Activated naive CD8-positive, alpha-beta T cell treated with anti-CD3 and anti-CD28 coated beads, Interleukin-2, amount 10 ng/mL, durations not matched to agents 7 days and 5 days (primary cell): ENCODE measurements around the gene NCOA5. TPM values are rescaled to one million over a fixed set of nuclear protein-coding genes. Genes with fewer than 3 reads are reported as not detected.

Experiments used
- ATAC-seq: fragments of 150-1000 bp; cut with Tn5 transposase; one replicate; pipeline ENCODE4 v1.10.0; 2021; ENCODE audit warnings: low read depth, moderate library complexity
- POLR2A ChIA-PET: fragments of 350-600 bp; sonication (Branson Sonifier 250); formaldehyde crosslinking; loops from one replicate; lab custom pipeline; 2021; ENCODE audit warnings: antibody characterized with exemption; lab: Charles Lee
- DNase-seq: peaks from one replicate; pipeline ENCODE4 v3.0.0; 2021
- H3K27ac Mint-ChIP-seq: one replicate; pipeline ENCODE4 v1.8.0; 2022; ENCODE audit warnings: mild to moderate bottlenecking, mixed read lengths
- H3K27me3 Mint-ChIP-seq: one replicate; pipeline ENCODE4 v1.8.0; 2022; ENCODE audit warnings: mild to moderate bottlenecking, moderate library complexity, mixed read lengths
- H3K36me3 Mint-ChIP-seq: one replicate; pipeline ENCODE4 v1.8.0; 2021; ENCODE audit warnings: mild to moderate bottlenecking, mixed read lengths
- H3K4me1 Mint-ChIP-seq: one replicate; pipeline ENCODE4 v1.8.0; 2021; ENCODE audit warnings: mixed read lengths
- H3K4me3 Mint-ChIP-seq: one replicate; pipeline ENCODE4 v1.8.0; 2022; ENCODE audit warnings: mild to moderate bottlenecking, moderate library complexity, mixed read lengths
- H3K9me3 Mint-ChIP-seq: one replicate; pipeline ENCODE4 v1.8.0; 2021; ENCODE audit warnings: mixed read lengths
- total RNA-seq, 2 experiments: library from RNA; stranded (reverse); gene quantifications; one replicate each; pipeline ENCODE4 v1.2.3, GENCODE V29; 2021

Gene NCOA5
- total RNA-seq, 2 experiments from 2014 or later = 27.8 to 32.8 TPM

DNA sequence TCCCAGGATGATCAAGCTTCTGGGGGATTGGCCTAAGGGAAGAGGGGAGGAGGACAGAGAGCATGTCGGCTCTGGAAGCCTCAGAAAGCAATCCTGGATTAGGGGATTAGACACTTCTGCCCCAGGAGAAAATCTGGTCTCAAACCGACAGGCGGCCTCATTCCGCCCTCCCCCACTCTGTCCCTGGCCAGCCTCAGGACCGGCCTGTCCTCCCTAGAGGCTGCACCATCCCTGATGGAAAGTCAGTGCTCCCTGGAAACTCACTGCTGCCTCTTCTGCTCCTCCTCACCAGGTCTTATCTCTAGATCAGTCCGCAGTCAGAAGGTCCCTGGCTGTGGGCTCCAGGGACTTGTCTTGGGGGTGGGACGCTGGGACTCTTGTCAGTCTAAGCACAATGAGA is 61.7 kb downstream of the NCOA5 start:
- POLR2A ChIA-PET = no interaction called here
- H3K27me3 Mint-ChIP-seq = peaks cover 51% of the 10 kb centered on the region
- H3K27ac Mint-ChIP-seq = no peak overlapping the region
- ATAC-seq (no peak), DNase-seq (no peak)
- H3K9me3 Mint-ChIP-seq = no peaks in the 10 kb centered on the region
- no peak overlapping the region for H3K4me3 Mint-ChIP-seq
- H3K36me3 Mint-ChIP-seq = no peaks in the 10 kb centered on the region
- H3K4me1 Mint-ChIP-seq = peaks cover 5% of the 10 kb centered on the region

DNA sequence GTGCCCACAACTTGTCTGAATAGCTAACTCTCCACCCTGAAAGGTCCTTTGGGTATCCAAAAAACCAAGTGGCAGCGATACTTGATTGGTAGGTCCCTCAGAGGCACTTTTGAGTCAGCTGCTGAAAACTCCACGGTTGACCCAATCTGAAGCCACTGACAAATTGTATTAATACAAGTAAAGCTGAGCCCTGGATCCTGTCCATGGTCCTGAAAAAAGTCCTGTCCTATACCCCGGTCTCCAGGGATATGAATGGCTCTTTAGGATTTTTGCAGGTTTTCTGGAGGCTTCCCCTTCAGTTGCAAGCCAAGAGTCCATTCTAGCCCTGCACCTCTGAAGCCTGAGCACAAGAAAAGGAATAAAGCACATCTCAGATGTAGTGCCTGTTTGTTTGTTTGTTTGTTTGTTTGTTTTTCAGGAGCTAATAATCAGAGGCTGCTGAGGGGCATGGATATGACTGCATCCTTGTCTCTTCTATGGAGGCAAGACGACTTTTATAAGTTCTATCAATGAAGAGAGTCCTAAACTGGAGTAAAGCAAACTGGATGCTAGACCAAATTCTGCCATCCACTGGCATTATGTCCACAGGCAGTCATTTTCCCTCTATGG is 62.4 kb downstream of the NCOA5 start:
- Mint-ChIP-seq H3K36me3 (no peaks in the 10 kb centered on the region), H3K4me1 (peaks cover 9% of the 10 kb centered on the region), H3K27me3 (peaks cover 43% of the 10 kb centered on the region), H3K4me3 (no peak overlapping the region), H3K27ac (no peak overlapping the region), H3K9me3 (no peaks in the 10 kb centered on the region)
- ATAC-seq = no peak
- DNase-seq = no peak
- POLR2A ChIA-PET = no interaction called here

DNA sequence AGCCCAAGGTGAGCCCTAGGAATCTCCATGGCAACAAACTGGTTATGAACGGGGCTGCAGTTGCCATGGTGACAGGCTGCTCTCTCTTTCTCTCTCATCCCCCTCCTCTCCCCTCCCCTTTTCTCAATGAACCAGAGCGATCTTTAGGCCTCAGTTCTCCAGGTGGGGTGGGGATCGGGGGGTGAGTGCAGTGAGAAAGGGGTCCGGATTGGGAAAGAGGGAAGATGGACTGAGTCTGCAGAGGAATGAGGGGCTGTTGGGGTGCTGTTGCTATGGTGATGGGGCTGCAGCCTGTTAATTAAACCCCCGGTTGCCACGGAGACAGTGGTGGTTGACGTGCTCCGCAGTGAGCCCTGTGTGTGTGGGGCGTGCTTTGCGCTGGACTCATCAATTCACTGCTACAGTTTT is 64.4 kb downstream of the NCOA5 start:
- POLR2A ChIA-PET = no interaction called here
- peaks cover 43% of the 10 kb centered on the region for H3K27me3 Mint-ChIP-seq
- no peak overlapping the region for H3K27ac Mint-ChIP-seq
- H3K4me1 Mint-ChIP-seq = peaks cover 20% of the 10 kb centered on the region
- no peak for DNase-seq
- no peaks in the 10 kb centered on the region for H3K9me3 Mint-ChIP-seq
- H3K36me3 Mint-ChIP-seq = no peaks in the 10 kb centered on the region
- no peak for ATAC-seq
- no peak overlapping the region for H3K4me3 Mint-ChIP-seq

DNA sequence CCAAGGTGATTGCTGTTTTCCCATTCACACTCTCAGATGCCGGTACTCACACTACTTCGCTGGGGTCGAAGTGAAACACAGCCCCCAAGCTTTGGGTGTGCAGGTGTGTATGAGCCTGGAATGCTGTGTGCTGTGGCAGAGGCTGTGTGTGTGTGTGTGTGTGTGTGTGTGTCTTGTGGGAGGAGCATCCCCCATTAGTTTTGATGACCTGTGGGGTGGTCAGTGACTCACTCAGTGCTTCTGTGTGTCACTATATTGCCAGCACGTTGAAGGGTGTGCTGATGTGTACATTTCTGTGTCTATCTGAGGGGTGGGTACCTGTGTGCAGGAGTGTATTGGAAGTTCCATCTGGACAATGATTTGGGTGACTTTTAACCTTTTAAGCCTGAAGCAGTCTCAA is 65.8 kb downstream of the NCOA5 start:
- Mint-ChIP-seq H3K27me3 (peaks cover 36% of the 10 kb centered on the region), H3K4me3 (no peak overlapping the region), H3K4me1 (peaks cover 20% of the 10 kb centered on the region), H3K9me3 (no peaks in the 10 kb centered on the region), H3K27ac (no peak overlapping the region), H3K36me3 (no peaks in the 10 kb centered on the region)
- POLR2A ChIA-PET = no interaction called here
- ATAC-seq (no peak), DNase-seq (no peak)

DNA sequence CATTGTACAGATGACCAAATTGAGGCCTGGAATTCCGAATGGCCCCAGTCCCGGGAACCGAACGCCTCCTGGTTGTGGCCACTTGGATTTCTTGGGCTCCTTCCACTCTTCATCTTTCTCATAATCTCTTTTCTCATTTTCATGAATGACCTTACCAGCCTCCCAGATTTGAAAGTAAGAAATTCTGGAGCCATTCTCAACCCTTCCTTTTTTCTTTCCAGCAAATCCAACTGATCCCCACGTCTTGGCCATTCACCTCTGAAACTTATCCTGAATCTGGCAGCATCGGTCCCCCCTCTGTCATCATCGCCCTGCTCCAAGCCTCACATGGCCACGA is 66.6 kb downstream of the NCOA5 start:
- DNase-seq = no peak
- no peaks in the 10 kb centered on the region for H3K9me3 Mint-ChIP-seq
- peaks cover 34% of the 10 kb centered on the region for H3K27me3 Mint-ChIP-seq
- H3K36me3 Mint-ChIP-seq = no peaks in the 10 kb centered on the region
- H3K4me3 Mint-ChIP-seq = peak overlapping the region; percentile 47
- H3K4me1 Mint-ChIP-seq = peaks cover 20% of the 10 kb centered on the region
- POLR2A ChIA-PET = interaction anchor here (1.4 kb wide), 2 partner anchors 18 to 152 kb away, joined by 3 to 5 read pairs; no protein-coding TSS in a partner anchor
- no peak overlapping the region for H3K27ac Mint-ChIP-seq
- no peak for ATAC-seq

DNA sequence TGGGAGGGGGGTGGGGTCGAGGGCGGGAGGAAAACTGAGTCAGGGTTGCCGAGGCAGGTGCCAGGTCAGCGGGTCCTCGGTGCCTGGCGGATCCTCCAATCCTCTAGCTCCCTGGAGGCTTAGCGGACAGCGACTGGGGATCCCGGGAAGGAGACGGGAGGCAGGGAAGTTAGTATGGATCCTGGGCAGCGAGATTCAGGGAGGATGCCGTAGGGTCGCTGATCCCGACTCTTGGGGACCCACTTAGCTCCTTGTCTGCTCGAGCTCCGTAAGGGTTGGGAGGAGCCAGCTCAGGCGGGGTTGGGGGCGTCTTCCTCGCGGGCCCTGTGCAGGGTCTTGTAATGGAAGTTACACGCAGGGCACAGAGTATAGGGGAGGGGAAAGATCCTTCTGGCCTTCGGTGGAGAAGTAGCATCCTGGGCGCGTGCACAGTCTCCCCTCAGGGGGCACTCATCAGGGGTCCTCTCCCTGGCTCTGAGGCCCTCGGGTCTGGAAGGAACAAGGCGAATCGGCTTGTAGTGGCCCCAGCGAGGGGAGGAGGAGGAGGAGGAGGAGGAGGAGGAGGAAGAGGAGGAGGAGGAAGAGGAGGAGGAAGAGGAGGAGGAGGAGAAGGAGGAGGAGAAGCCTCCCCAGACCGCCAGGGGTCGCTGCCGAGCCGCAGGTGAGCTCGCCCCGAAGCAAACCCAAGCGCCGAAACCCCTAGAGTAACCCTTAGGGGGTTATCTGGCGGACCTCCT is 67.2 kb downstream of the NCOA5 start:
- H3K36me3 Mint-ChIP-seq = no peaks in the 10 kb centered on the region
- POLR2A ChIA-PET = interaction anchor here (0.5 to 1.4 kb wide), 3 partner anchors 17 to 153 kb away, joined by 3 to 5 read pairs (median 4); no protein-coding TSS in a partner anchor
- ATAC-seq = peak; percentile 57
- H3K9me3 Mint-ChIP-seq = no peaks in the 10 kb centered on the region
- peak overlapping the region; percentile 86 for H3K4me3 Mint-ChIP-seq
- peaks cover 29% of the 10 kb centered on the region for H3K27me3 Mint-ChIP-seq
- peaks cover 20% of the 10 kb centered on the region for H3K4me1 Mint-ChIP-seq
- H3K27ac Mint-ChIP-seq = no peak overlapping the region
- peak; percentile 88 for DNase-seq

DNA sequence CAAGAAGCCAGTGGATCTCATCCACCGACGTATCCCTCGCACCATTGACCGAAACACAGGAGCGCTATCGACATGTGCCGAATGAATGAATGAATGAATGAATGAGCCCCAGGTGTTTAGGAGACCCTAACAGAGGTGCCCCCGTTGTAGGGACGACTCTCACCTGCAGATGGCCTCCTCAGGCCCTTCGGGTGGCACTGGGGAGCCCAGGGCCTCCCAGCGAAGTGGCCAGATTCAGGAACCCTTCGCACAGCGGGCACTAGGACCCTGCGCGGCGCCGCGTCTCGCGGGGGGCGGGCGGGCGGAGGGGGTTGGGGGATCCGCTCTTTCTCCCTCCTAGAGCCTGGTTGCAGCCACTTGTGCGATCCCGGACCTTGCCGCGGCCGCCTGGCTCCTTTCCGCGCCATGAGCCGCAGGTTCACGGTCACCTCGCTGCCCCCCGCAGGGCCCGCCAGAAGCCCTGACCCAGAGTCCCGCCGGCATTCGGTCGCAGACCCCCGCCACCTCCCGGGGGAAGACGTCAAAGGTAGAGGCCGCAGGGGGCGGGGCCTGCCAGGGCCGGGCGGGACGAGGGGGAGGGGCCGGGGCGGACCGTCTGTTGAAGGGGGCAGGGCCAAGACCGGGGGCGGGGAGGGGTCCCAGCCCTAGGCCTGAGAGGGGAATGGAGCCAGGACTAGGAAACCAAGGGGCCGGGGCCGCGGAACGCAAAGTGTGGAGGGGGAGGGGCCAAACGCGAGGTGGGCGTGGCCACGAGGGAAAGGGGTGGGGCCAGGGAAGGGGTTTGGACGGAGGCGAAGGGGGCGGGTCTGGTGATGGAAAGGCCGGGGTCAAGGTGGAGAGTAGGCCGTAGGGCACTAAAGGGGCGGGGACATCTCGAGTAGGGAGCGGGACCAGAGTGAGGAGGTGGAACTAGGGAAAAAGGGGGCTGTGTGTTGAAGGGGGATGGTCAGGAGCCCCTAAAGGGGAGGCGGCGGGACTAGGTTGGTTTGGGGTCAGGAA is 68.1 kb downstream of the NCOA5 start:
- ATAC-seq (peak; percentile 58), DNase-seq (peak; percentile 70)
- Mint-ChIP-seq H3K36me3 (no peaks in the 10 kb centered on the region), H3K4me3 (peak overlapping the region; percentile 86), H3K9me3 (no peaks in the 10 kb centered on the region), H3K4me1 (peaks cover 24% of the 10 kb centered on the region), H3K27me3 (peaks cover 28% of the 10 kb centered on the region), H3K27ac (peak overlapping the region; percentile 56)
- POLR2A ChIA-PET = interaction anchor here (0.5 to 1.4 kb wide), 3 partner anchors 16 to 154 kb away, joined by 3 to 5 read pairs (median 4); no protein-coding TSS in a partner anchor

DNA sequence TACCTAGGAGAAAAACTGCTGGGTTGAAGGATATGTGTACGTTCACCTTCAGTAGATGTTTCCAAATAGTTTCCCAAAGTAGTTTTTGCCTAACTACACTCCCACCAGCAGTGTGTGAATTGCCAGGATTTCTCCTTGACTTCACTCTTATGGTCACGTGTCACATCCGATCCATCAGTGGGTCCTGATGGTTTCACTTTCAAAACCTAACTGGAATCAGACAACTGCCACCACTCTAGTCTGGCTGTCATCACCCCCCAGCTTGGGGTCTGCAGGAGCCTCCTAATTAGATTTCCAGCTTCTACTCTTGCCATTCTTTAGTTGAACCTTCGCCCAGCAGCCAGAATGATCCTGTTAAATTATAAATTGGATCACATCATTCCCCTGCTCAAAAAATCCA is 69.2 kb downstream of the NCOA5 start:
- DNase-seq = no peak
- peaks cover 24% of the 10 kb centered on the region for H3K4me1 Mint-ChIP-seq
- no peaks in the 10 kb centered on the region for H3K36me3 Mint-ChIP-seq
- H3K27me3 Mint-ChIP-seq = peaks cover 28% of the 10 kb centered on the region
- no peak for ATAC-seq
- peak overlapping the region; percentile 31 for H3K4me3 Mint-ChIP-seq
- no peaks in the 10 kb centered on the region for H3K9me3 Mint-ChIP-seq
- no peak overlapping the region for H3K27ac Mint-ChIP-seq
- POLR2A ChIA-PET = no interaction called here

DNA sequence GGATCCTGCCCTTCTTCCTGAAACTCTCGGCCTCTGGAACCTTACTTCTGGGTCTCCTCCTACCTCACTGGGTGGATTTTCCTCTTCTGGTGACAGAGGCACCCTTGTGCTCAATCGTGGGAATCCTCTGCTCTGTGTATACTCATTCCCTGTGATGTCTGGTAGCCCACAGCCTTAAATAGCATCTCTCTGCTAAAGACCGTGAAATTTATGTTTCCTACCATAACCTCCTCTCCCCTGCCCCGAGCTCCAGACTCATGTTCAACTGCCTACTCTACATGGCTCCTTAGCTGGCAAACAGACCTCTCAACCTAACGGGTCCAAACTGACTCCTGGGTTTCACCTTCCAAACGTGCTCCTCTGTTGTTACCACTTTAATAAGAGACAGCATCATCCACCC is 71.2 kb downstream of the NCOA5 start:
- no peaks in the 10 kb centered on the region for H3K9me3 Mint-ChIP-seq
- H3K4me1 Mint-ChIP-seq = peaks cover 29% of the 10 kb centered on the region
- POLR2A ChIA-PET = no interaction called here
- DNase-seq (no peak), ATAC-seq (no peak)
- peaks cover 28% of the 10 kb centered on the region for H3K27me3 Mint-ChIP-seq
- no peak overlapping the region for H3K4me3 Mint-ChIP-seq
- H3K27ac Mint-ChIP-seq = no peak overlapping the region
- H3K36me3 Mint-ChIP-seq = no peaks in the 10 kb centered on the region

DNA sequence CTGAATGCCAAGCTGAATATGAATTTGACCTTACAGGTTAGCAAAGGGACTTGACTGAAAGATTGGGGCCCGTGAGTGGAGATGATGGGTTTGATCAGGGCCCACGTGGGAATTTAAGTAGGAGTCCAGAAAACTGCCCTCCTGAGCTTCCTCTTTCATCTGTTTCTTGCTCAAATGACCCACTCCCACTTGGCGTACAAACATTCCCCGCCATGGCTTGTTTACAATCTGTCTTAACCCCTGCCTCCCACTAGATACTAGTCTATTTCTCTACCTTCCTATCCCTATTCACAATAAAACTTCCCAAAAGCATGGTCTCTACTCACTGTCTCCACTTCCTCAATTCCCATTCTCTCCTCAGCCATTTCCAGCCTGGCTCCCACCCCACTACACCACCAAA is 71.7 kb downstream of the NCOA5 start:
- no peak for DNase-seq
- no peak overlapping the region for H3K27ac Mint-ChIP-seq
- H3K36me3 Mint-ChIP-seq = no peaks in the 10 kb centered on the region
- POLR2A ChIA-PET = no interaction called here
- H3K4me3 Mint-ChIP-seq = no peak overlapping the region
- peaks cover 25% of the 10 kb centered on the region for H3K4me1 Mint-ChIP-seq
- H3K9me3 Mint-ChIP-seq = no peaks in the 10 kb centered on the region
- H3K27me3 Mint-ChIP-seq = peaks cover 24% of the 10 kb centered on the region
- ATAC-seq = no peak

DNA sequence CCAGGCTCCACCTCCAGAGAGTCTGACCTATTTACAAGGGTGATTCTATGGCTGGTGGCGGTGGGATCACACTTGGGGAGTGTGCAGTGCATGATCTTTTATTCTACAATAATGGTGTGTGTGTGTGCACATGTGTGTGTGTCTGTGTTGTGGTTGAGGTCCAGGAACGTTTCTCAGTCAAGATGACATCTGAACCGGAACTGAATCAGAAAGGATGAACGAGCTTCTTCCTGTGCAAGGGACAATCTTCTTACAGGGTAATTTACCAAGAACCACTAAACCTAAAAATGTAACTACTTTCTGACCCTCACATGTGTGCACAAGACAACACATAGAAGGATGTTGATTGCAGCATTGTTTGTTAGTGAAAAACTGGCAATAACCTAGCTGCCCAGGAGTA is 72.5 kb downstream of the NCOA5 start:
- Mint-ChIP-seq H3K36me3 (no peaks in the 10 kb centered on the region), H3K4me1 (peaks cover 23% of the 10 kb centered on the region), H3K9me3 (no peaks in the 10 kb centered on the region), H3K4me3 (no peak overlapping the region), H3K27me3 (peaks cover 33% of the 10 kb centered on the region), H3K27ac (no peak overlapping the region)
- POLR2A ChIA-PET = no interaction called here
- DNase-seq = no peak
- ATAC-seq = no peak

DNA sequence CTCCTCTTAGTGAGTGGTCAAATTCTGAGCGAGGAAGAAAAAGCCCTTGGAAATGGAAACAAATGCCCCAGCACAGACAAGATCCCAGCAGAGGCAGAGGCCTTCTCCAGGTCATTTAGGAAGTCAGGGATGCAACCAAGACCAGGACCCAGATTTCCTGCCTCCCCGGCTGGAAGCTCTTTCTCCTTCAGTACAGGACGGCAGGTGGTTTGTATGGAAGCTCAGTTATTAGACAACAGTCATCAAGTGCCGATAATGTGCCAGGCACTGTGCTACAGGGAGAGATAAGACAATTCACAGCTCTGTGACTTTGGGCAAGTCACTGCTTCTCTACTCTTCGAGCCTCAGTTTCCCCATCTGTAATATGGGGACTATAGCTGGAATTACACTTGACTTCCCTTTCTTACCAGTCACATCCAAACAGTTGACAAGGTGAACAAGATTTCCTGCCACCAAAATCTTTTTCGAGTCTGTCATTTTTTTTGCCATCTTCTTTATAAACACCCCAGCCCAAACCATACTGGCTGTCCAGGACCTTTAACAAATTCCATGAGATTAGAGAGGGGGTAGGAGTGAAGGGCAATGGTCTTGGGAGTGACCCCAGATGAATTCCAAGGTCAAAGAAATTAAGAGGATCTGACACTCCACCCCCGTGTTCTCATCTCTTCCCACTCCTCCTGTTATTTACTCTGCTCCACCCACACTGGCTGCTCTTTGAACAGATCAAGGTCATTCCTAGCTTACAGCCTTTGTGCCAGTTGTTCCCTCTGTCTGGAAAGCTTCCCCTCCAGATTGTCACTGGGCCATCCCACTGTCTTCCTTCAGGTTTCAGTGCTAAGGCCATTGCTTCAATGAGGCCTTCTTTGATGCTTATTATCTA is 75.0 kb downstream of the NCOA5 start:
- ATAC-seq = no peak
- Mint-ChIP-seq H3K27me3 (peaks cover 44% of the 10 kb centered on the region), H3K27ac (no peak overlapping the region), H3K4me3 (peak overlapping the region; percentile 30), H3K4me1 (peaks cover 27% of the 10 kb centered on the region), H3K36me3 (no peaks in the 10 kb centered on the region), H3K9me3 (no peaks in the 10 kb centered on the region)
- DNase-seq = no peak
- POLR2A ChIA-PET = interaction anchor here (0.6 to 2.7 kb wide), 5 partner anchors 26 to 61 kb away, joined by 3 to 9 read pairs (median 4); no protein-coding TSS in a partner anchor
